Osteoblast (primary cell): ENCODE data around the gene NFX1. TPM values are rescaled to one million over a fixed set of nuclear protein-coding genes. Genes with fewer than 3 reads are reported as not detected.
A peak's percentile ranks its signal among the peaks of the same experiment; 100 is the strongest.

Experiments used
- DNase-seq: peaks from one replicate; pipeline ENCODE4 v3.0.0; 2011; ENCODE audit warnings: low spot score, mixed read lengths; ENCODE audit not compliant: insufficient read length; ENCODE audit errors: missing footprints
- H2AFZ ChIP-seq: 2 replicates; pipeline ENCODE4 v1.6.0; 2011; ENCODE audit warnings: mild to moderate bottlenecking, low read length
- H3K27ac ChIP-seq: 2 replicates; pipeline ENCODE4 v1.5.1; 2011; ENCODE audit warnings: mild to moderate bottlenecking, low read depth, low read length, moderate library complexity
- H3K27me3 ChIP-seq: 2 replicates; pipeline ENCODE4 v1.6.0; 2012; ENCODE audit warnings: mild to moderate bottlenecking, control low read depth, inconsistent platforms, low read length, moderate library complexity; ENCODE audit not compliant: insufficient read depth
- H3K36me3 ChIP-seq: 2 replicates; pipeline ENCODE4 v1.5.1; 2011; ENCODE audit warnings: mild to moderate bottlenecking, low read length, control low read depth, moderate library complexity; ENCODE audit not compliant: insufficient read depth
- H3K4me1 ChIP-seq: 2 replicates; pipeline ENCODE4 v1.5.1; 2011; ENCODE audit warnings: mild to moderate bottlenecking, low read length, control low read depth, moderate library complexity; ENCODE audit not compliant: insufficient read depth
- H3K4me2 ChIP-seq: 2 replicates; pipeline ENCODE4 v1.6.0; 2011; ENCODE audit warnings: mild to moderate bottlenecking, low read length; ENCODE audit not compliant: insufficient read depth
- H3K4me3 ChIP-seq: fragments of 200-600 bp; sonication (generic); 3 replicates; pipeline ENCODE4 v1.5.1; 2012; ENCODE audit warnings: mild to moderate bottlenecking, low read length, inconsistent platforms; ENCODE audit not compliant: insufficient read depth
- H3K79me2 ChIP-seq: 2 replicates; pipeline ENCODE4 v1.6.0; 2012; ENCODE audit warnings: mild to moderate bottlenecking, low read length, control low read depth, inconsistent platforms; ENCODE audit not compliant: insufficient read depth
- H3K9me3 ChIP-seq: 2 replicates; pipeline ENCODE4 v1.5.1; 2011; ENCODE audit warnings: low read depth, low read length, control low read depth
- H4K20me1 ChIP-seq: 2 replicates; pipeline ENCODE4 v1.6.0; 2012; ENCODE audit warnings: mild to moderate bottlenecking, low read length, control low read depth; ENCODE audit not compliant: insufficient read depth
- CTCF ChIP-seq: IDR thresholded peaks from 2 replicates; pipeline ENCODE4 v1.5.1; 2011; ENCODE audit warnings: mild to moderate bottlenecking, low read depth, low read length, moderate library complexity; ENCODE audit errors: extremely low read depth
- total RNA-seq: library from RNA; depleted of rRNA; stranded (reverse); fragments of >200 nt; gene quantifications from 2 replicates; pipeline ENCODE4 v1.2.3, GENCODE V29; 2012

The NFX1 gene
- total RNA-seq, 1 donor: 34.0 TPM

DNA sequence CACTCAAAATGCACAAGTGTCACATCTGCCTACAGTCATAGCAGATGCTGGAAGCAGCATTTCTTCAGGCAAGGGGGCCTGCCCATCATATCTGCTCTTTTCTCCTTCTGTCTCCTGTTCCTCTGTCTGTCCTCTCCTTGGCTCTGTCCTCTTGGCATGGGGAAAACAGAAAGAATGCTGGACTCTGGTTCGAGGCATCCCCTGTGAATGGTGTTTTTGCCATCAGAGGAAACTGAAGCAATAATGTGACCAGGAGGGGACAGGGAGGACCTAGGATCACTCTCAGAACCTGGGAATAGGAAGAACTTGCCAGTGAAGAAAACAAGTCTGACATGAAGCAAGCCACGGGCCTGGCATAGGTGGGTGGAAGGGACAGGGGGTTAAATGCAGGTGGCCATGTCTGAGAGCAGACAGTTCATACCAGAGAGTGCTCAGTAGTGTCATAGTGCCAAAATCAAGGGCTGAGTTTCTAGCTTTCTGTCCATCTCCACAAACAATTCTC is 76.7 kb downstream of the NFX1 start:
- H3K27me3 ChIP-seq: no peaks in the 10 kb centered on the region
- peaks cover 71% of the 10 kb centered on the region for H3K36me3 ChIP-seq
- no peak overlapping the region for H3K4me3 ChIP-seq
- H3K27ac ChIP-seq: no peak overlapping the region
- H3K4me1 ChIP-seq: no peaks in the 10 kb centered on the region
- DNase-seq: no peak
- no peak overlapping the region for H2AFZ ChIP-seq
- TF ChIP-seq CTCF: no peak
- H3K79me2 ChIP-seq: no peaks in the 10 kb centered on the region
- no peaks in the 10 kb centered on the region for H4K20me1 ChIP-seq
- H3K9me3 ChIP-seq: no peaks in the 10 kb centered on the region
- no peak overlapping the region for H3K4me2 ChIP-seq

DNA sequence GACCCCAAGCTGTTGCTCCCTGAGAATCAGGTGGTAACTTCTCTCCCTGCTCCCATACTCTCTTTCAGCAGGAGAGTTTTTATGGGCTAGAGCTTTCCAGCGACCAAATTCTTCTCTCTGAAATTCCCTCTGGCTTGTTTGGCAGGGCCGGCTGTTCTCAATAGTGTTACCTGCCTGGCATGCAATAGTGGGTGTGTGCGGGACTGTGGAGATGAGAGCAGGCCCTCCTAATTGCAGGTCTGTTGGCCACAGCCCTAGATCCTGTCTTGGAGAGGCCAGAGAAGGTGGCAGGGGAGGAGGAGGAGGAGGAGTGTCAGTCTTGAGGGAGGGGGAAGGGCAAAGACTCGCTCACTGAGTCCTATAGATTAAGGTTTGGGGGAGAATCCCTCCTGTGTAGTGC is 82.6 kb downstream of the NFX1 start:
- no peak for DNase-seq
- Histone ChIP-seq H3K4me2 (no peak overlapping the region), H3K4me1 (no peaks in the 10 kb centered on the region), H2AFZ (no peak overlapping the region), H3K9me3 (no peaks in the 10 kb centered on the region), H3K36me3 (peaks cover 43% of the 10 kb centered on the region), H3K27me3 (no peaks in the 10 kb centered on the region), H4K20me1 (no peaks in the 10 kb centered on the region), H3K4me3 (no peak overlapping the region), H3K27ac (no peak overlapping the region), H3K79me2 (no peaks in the 10 kb centered on the region)
- TF ChIP-seq CTCF: no peak

DNA sequence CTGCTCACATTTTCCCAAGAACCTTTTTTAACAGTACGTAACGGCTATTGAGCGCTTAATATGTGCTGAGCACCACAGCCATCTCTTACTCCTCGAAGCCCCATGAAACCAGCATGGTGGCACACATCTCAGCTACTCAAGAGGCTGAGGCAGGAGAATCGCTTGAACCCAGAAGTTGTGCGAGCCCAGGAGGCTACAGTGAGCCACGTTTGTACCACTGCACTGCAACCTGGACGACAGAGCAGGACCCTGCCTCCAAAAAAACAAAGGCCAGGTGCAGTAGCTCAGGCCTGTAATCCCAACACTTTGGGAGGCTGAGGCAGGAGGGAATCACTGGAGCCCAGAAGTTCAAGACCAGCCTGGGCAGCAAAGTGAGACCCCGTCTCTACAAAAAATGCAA is 83.9 kb downstream of the NFX1 start:
- Histone ChIP-seq H3K4me2 (no peak overlapping the region), H3K9me3 (no peaks in the 10 kb centered on the region), H4K20me1 (no peaks in the 10 kb centered on the region), H3K36me3 (peaks cover 32% of the 10 kb centered on the region), H3K27me3 (no peaks in the 10 kb centered on the region), H3K27ac (no peak overlapping the region), H3K4me1 (no peaks in the 10 kb centered on the region), H3K4me3 (no peak overlapping the region), H3K79me2 (no peaks in the 10 kb centered on the region), H2AFZ (no peak overlapping the region)
- no peak for DNase-seq
- no peak for TF ChIP-seq CTCF

DNA sequence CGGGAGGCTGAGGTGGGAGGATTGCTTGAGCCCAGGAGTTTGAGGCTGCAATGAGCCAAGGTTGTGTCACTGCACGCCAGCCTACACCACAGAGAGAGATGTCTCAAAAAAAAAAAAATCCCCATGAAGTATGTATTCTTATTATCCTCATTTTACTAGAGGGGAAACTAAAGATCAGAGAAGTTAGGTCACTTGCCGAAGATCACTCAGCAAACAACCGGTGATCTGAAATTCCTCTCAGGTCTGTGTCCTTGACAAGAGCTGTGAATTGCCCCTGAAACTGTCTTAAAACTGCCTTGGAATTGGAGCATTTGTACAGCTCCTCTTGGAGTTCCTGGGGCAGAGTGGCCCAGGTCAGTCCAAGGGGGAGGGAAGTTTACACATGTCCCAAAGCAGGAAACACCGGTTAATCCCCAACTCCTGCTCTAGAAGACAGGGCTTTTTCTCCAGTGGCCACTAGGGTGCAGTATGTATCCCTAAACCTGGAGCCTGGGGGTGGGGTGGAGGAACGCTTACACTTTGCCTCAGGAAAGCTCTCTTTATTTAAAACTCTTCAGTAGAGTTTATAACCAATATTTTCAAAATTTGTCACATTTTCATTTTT is 84.4 kb downstream of the NFX1 start:
- DNase-seq: peak; percentile 75
- Histone ChIP-seq H4K20me1 (no peaks in the 10 kb centered on the region), H3K9me3 (no peaks in the 10 kb centered on the region), H3K27me3 (no peaks in the 10 kb centered on the region), H3K4me2 (peak overlapping the region; percentile 32), H3K27ac (no peak overlapping the region), H3K4me1 (no peaks in the 10 kb centered on the region), H3K4me3 (peak overlapping the region; percentile 3), H3K79me2 (no peaks in the 10 kb centered on the region), H2AFZ (no peak overlapping the region), H3K36me3 (peaks cover 26% of the 10 kb centered on the region)
- TF ChIP-seq CTCF: peak; percentile 96
